KMS-11 (cell line): ENCODE measurements around the gene SNX6.

Experiments
- H2AFZ ChIP-seq: fragments of 200-600 bp; sonication (generic); 2 replicates; pipeline ENCODE4 v1.6.1; 2016; ENCODE audit warnings: antibody characterized with exemption, mixed run types, low read depth
- H3K27ac ChIP-seq: fragments of 200-600 bp; sonication (generic); 2 replicates; pipeline ENCODE4 v1.6.1; 2016; ENCODE audit warnings: mild to moderate bottlenecking, mixed run types
- H3K27me3 ChIP-seq: fragments of 200-600 bp; sonication (generic); 2 replicates; pipeline ENCODE4 v1.6.1; 2017; ENCODE audit warnings: mild to moderate bottlenecking, low read depth, mixed run types, moderate library complexity; ENCODE audit not compliant: insufficient read depth
- H3K36me3 ChIP-seq: fragments of 200-600 bp; sonication (generic); 2 replicates; pipeline ENCODE4 v1.6.1; 2017; ENCODE audit warnings: mild to moderate bottlenecking, mixed run types; ENCODE audit not compliant: insufficient read depth
- H3K4me1 ChIP-seq: fragments of 200-600 bp; sonication (generic); 2 replicates; pipeline ENCODE4 v1.6.1; 2016; ENCODE audit warnings: mild to moderate bottlenecking, low read depth, mixed run types; ENCODE audit not compliant: poor library complexity, severe bottlenecking
- H3K4me2 ChIP-seq: fragments of 200-600 bp; sonication (generic); 2 replicates; pipeline ENCODE4 v1.7.0; 2016; ENCODE audit warnings: mild to moderate bottlenecking, mixed run types
- H3K4me3 ChIP-seq: fragments of 200-600 bp; sonication (generic); IDR thresholded peaks from 2 replicates; pipeline ENCODE4 v1.6.1; 2017; ENCODE audit warnings: low read depth, low read length, mixed read lengths; ENCODE audit not compliant: insufficient read depth
- H3K79me2 ChIP-seq: fragments of 200-600 bp; sonication (generic); 2 replicates; pipeline ENCODE4 v1.6.1; 2016; ENCODE audit warnings: low read depth, mixed run types; ENCODE audit not compliant: insufficient read depth
- H3K9ac ChIP-seq: fragments of 200-600 bp; sonication (generic); 2 replicates; pipeline ENCODE4 v1.6.1; 2016; ENCODE audit warnings: mild to moderate bottlenecking, mixed run types
- H4K20me1 ChIP-seq: fragments of 200-600 bp; sonication (generic); 2 replicates; pipeline ENCODE4 v1.6.1; 2016; ENCODE audit warnings: mild to moderate bottlenecking, mixed run types; ENCODE audit not compliant: insufficient read depth
- TF ChIP-seq, protein P1 (sequence below): fragments of 200-600 bp; sonication (generic); conservative IDR thresholded peaks from 2 replicates; pipeline ENCODE4 v1.6.1; 2017; ENCODE audit warnings: low read depth, mild to moderate bottlenecking, antibody characterized with exemption, low read length, moderate library complexity, mixed read lengths

The SNX6 gene

DNA sequence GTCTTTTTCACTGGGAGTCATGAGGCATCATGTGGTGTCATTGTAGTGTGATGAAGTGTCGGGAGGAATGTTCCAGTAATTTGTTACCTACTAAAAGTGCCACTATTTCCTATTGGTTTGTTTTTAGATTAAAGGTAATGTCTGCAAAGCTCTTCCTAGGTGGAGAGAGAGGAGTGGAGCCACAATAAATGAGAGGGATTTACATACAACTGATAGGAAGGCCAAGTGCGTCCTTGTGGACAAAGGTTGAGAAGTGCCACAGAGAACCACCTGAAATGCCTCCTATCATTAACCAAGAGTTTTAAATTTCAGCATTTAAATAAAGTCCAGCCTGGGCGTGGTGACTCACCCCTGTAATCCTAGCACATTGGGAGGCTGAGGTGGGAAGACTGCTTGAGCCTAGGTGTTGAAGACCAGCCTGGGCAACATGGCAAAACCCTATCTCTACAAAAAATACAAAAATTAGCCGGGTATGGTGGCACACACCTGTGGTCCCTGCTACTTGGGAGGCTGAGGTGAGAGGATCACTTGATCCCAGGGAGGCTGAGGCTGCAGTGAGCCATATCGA lies 2.5 kb upstream of the SNX6 start:
- Histone ChIP-seq H3K9ac (no peak overlapping the region), H3K27me3 (no peaks in the 10 kb centered on the region), H3K4me2 (no peak overlapping the region), H4K20me1 (no peaks in the 10 kb centered on the region), H3K79me2 (peaks cover 18% of the 10 kb centered on the region; the same call in 1 of the 2 replicates), H3K27ac (no peak overlapping the region), H3K4me3 (no peak overlapping the region), H2AFZ (no peak overlapping the region), H3K4me1 (no peaks in the 10 kb centered on the region), H3K36me3 (no peaks in the 10 kb centered on the region)
- TF ChIP-seq, protein P1, sequence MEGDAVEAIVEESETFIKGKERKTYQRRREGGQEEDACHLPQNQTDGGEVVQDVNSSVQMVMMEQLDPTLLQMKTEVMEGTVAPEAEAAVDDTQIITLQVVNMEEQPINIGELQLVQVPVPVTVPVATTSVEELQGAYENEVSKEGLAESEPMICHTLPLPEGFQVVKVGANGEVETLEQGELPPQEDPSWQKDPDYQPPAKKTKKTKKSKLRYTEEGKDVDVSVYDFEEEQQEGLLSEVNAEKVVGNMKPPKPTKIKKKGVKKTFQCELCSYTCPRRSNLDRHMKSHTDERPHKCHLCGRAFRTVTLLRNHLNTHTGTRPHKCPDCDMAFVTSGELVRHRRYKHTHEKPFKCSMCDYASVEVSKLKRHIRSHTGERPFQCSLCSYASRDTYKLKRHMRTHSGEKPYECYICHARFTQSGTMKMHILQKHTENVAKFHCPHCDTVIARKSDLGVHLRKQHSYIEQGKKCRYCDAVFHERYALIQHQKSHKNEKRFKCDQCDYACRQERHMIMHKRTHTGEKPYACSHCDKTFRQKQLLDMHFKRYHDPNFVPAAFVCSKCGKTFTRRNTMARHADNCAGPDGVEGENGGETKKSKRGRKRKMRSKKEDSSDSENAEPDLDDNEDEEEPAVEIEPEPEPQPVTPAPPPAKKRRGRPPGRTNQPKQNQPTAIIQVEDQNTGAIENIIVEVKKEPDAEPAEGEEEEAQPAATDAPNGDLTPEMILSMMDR: no peak

DNA sequence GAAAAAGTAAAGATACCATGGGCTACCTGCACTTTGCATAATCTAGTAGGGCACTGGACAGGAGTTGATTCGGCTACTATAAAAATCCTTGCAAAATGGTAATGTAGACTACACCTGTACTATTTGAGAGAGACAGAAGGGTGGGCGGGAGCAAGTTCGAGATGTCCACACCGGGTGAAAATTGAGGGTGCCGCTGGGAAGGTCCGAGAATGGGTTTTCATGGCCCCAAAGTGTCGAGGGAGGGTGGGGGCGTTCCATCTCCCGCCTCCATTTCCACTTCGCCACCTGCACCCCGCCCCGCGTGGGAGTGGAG lies 648 bp downstream of the SNX6 start:
- H3K4me2 ChIP-seq: peak overlapping the region; percentile 56
- peaks cover 18% of the 10 kb centered on the region; the same call in 1 of the 2 replicates for H3K79me2 ChIP-seq
- TF ChIP-seq, protein P1: no peak
- H3K27me3 ChIP-seq: no peaks in the 10 kb centered on the region
- H2AFZ ChIP-seq: peak overlapping the region; percentile 78
- H3K9ac ChIP-seq: peak overlapping the region; percentile 67; the same call in 1 of the 2 replicates
- H3K4me1 ChIP-seq: no peaks in the 10 kb centered on the region
- H4K20me1 ChIP-seq: no peaks in the 10 kb centered on the region
- no peak overlapping the region for H3K4me3 ChIP-seq
- H3K36me3 ChIP-seq: no peaks in the 10 kb centered on the region
- H3K27ac ChIP-seq: peak overlapping the region; percentile 44; the same call in 1 of the 2 replicates

DNA sequence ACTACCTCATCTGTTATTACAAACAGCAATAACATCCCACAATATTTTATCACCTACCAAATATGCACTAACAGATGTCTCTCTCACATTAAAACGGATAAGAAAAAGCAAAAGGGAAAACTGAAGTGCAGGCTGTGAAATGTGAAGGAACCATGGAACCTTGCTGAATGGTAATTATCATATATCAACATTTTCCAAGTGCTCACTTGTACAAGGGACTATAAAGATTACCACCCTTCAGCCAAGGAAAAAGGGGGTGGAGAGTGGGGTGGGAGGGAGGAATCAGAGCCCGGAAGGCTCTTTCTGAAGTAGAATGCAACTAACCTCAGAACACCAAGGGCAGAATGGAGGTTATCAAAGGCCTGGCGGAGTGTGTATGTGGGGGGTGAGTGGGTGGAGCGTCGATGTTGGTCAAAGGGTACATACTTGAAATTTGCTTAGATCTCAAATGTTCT lies 1.2 kb downstream of the SNX6 start:
- peak overlapping the region; percentile 56; the same call in 1 of the 2 replicates for H3K4me2 ChIP-seq
- H3K27ac ChIP-seq: no peak overlapping the region
- H4K20me1 ChIP-seq: no peaks in the 10 kb centered on the region
- no peaks in the 10 kb centered on the region for H3K4me1 ChIP-seq
- no peaks in the 10 kb centered on the region for H3K27me3 ChIP-seq
- no peak overlapping the region for H3K4me3 ChIP-seq
- peaks cover 18% of the 10 kb centered on the region; the same call in 1 of the 2 replicates for H3K79me2 ChIP-seq
- H2AFZ ChIP-seq: no peak overlapping the region
- TF ChIP-seq, protein P1: no peak
- no peak overlapping the region for H3K9ac ChIP-seq
- no peaks in the 10 kb centered on the region for H3K36me3 ChIP-seq

- Histone ChIP-seq H3K4me1 (no peaks in the 10 kb centered on the region), H3K27me3 (no peaks in the 10 kb centered on the region), H4K20me1 (no peaks in the 10 kb centered on the region), H3K27ac (no peak overlapping the region), H3K4me3 (no peak overlapping the region), H2AFZ (no peak overlapping the region), H3K79me2 (peaks cover 8% of the 10 kb centered on the region; the same call in 1 of the 2 replicates), H3K9ac (no peak overlapping the region), H3K36me3 (no peaks in the 10 kb centered on the region), H3K4me2 (no peak overlapping the region)
- TF ChIP-seq, protein P1: no peak
These were observed 6.4 kb downstream of the SNX6 start for GRCh38 chr14:34623506-34623905.
